Embryonic facial prominence (tissue), 1 donor: Measurements from ENCODE around the gene KDSR.
A peak's percentile ranks its signal among the peaks of the same experiment; 100 is the strongest.

ENCODE experiments used
- DNase-seq: peaks from one replicate; pipeline ENCODE4 v3.0.0-alpha.2; 2016; ENCODE audit errors: extremely low spot score

Gene KDSR, protein sequence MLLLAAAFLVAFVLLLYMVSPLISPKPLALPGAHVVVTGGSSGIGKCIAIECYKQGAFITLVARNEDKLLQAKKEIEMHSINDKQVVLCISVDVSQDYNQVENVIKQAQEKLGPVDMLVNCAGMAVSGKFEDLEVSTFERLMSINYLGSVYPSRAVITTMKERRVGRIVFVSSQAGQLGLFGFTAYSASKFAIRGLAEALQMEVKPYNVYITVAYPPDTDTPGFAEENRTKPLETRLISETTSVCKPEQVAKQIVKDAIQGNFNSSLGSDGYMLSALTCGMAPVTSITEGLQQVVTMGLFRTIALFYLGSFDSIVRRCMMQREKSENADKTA

DNA sequence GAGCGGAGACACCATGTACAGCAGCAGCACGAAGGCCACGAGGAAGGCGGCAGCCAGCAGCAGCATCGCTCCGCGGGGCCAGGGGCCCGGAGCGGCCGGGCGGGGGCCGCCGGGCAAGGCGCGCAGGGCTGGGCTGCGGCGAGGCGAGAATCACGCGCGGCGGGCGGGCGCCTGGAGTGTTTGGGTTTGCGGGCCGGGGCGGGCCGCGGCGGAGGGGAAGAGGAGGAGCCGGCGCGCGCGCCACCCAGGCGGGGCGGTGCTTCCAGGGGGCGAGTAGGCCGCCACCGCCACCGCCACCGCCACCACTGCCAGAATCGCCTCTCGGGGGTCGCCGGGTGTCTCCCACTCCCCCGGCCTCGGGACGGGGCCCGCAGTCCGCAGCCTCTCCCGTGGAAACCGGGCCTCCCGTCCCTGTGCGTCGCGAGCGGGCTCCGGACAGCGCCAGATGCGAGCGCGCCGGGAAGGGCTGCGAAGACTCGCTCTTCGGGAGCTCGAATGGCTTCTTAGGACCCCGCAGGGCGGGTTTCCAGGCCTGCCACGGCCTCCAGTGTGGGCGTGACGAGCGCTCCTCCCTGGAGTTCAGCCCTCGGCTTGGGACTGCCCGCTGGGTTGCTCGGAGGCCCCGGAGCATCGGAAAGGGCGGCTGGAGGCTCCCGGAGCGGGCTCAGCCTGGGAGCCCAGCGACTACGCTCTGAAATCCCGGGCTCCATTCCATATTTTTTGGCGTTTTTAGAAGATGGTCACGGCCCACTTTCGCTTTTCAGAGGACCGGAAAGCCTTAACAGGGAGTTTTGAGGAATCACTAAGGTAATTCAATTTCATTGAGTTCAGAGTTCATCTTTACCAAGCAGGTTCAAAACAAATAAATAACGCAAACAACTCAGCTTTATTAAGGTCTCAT lies at the start of gene KDSR:
KDSR (minus strand) TSS at position 154 of the 901 bp plus-strand sequence; CDS start at position 66, 88 bp downstream.
- peak; percentile 93 for DNase-seq

DNA sequence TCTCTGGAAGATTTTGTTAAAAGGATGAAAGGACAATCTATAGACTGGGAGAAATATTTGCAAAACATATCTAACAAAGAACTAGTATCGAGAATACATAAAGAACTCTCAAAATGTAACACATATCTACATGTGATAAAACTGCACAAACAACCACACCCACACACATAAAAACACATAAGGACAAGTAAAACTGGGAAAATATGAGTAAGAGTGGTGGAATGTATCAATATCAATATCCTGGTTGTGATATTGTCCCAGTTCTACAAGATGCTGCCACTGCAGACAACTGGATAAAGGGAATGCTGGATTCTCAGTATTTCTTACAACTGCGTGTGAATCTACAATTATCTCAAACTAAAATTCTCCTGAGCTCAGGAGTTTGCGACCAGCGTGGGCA lies 45.9 kb upstream of the KDSR start:
- DNase-seq: no peak

DNA sequence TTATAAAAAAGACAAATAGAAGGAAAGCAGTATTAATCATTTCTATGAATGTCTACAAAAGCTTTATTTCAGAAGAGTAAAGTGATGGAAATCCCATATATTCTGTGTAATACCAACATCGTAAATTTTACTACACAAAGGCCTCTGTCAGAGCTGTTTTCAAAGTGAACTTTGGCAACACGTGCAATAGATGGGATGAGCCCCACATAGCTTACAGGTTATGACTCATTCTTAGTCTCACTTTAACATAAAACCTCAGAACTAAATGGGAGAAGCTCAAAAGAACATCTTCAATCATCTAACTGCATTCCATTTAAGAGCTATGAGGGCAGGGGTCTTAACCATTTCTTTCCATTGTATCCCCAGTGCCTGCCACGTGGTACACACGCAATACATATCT lies 43.8 kb upstream of the KDSR start:
- DNase-seq: no peak

DNA sequence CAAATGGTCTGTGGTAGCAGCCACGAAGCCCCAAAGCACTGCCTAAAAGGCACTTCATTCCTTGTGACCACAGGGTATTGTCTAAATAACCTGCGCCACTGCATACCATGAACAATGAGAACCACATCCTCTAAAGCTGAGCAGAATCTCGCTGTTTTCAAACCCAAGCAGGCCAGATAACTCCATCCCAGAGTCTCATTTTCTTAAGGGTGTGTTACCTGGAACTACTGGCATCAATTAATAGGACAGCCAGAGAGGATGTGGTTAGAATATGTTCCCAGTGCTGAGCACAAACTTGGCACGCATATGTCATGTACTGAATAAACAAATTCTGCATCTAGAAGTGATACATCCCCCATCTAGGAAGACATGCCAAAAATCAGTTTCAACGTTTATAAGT lies 42.3 kb upstream of the KDSR start:
- DNase-seq: no peak

DNA sequence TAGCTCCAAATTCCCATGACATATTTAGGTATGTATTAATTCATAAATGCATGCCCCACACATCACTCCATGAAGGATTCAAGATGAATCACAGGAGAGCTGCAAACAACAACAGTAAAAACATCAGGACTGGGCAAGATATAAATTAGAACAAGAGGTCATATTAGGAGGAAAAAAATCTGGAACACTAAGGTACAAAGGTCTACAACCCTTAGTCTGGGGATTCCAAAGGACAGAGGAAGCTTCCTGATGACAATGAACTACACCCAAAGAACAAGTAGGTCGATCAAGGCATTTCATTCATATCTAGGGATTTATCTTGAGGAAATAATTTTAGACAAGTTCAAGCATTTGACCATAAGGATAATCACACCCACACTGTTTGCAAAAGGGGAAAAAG lies 40.7 kb upstream of the KDSR start:
- DNase-seq: no peak

DNA sequence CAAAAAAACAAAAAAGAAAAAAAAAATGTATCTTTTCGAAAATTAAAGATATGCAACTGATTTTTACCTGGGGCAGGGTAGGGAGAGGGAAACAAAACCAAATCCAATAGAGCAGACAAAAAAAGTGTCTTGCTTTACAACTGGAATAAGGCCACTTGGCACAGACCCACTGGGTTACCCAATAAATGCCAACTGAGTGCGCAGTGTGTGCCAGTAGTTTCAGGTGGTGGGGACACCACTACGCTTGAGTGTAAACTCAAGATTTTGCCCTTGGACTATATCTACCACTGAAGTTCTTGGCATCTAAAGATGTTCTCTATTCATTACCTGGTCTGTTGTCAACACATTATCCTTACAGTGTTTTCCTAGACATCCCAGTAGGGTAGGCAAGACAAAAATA lies 39.0 kb upstream of the KDSR start:
- no peak for DNase-seq

DNA sequence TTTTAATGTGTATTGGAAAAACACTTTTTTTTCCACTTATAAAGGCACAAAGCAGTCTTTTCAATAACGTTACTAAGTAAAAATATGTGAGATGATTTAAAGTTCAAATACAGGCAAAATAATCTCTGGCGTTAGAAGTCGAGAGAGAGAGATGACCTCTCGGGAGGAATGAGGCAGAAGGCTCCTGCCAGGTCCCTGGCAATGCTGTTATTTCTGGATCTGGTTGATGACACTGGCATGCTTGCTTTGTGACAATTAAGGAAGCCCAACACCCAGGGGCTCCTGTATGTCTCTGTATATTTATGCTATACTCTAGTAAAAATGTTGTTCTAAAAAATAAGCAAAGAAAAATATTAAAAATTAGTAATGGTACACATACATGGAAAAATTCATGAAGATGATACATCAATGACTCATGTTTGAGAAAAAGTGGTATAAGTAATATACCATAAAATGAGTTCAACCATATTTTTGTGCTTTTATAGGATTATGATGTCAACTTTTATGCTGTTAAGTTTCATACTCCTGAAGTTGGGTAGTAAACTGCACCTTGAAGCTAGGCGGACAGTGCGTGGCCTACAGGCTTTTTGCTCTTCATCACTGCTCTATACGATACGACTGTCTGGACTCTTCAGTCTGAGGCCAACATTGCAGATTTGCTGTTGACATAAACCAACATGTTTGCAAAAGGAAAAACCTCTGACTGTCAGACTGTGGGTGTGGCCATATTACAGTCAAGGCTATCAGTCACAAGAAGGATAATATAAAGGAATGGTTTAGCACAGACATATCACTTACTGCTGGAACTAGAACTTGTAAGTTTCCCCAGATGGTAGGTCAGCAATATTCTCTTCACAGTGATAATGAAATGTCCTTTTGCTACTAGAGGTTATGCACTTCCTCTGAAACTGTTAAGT lies 35.5 kb upstream of the KDSR start:
- DNase-seq: no peak

DNA sequence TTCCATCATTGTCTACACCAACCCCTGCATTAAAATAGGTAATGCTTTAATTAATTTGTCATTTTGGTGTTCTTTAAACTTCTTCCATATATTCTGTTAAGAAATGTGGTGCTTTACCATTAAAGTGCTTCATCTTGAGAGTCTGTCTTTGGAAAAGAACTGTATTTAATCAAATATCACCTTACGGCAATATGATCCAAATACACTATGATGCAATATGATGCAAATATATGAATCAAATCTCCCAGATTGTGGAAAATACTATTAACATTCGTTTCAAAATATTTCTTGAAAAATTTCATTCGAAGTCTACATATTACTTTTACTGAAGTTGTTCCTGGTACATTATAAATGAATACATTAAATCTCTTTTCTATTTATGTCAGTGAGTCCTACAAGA lies 32.3 kb upstream of the KDSR start:
- no peak for DNase-seq

DNA sequence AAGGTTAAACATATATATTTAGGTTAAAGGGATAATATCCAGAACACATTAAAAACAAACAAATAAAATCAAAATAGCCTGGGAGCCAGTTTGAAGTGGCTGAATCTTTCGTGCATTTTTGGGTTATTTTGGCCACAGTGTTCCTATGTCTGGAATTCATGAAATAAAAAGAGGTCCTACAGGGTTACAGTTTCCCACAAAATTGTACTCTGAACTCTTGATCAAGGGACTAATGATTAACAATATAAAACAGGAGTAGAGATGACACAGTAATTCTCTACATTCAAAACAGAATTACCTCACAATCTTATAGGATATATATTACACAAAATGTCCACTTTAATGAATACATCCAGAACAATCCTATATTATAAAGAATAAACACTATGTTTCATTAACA lies 30.3 kb upstream of the KDSR start:
- DNase-seq: no peak

DNA sequence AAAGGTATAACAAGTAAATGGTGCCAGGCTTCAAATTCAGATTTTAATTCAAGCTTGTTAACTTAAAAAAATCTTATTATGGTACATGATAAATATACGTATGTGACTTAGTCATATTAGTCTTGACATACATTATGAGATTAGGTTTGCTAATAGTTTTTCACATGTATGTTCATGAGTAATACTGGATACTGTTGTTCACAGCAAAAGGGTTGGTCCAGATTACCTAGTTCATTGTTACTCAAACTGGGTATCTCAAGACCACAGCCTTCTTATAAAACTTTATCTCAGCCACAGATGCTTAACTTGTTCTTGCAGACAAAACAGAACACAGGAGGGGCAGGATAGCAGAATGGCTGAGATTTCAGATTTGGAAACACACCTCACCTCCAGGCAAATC lies 28.5 kb upstream of the KDSR start:
- no peak for DNase-seq

DNA sequence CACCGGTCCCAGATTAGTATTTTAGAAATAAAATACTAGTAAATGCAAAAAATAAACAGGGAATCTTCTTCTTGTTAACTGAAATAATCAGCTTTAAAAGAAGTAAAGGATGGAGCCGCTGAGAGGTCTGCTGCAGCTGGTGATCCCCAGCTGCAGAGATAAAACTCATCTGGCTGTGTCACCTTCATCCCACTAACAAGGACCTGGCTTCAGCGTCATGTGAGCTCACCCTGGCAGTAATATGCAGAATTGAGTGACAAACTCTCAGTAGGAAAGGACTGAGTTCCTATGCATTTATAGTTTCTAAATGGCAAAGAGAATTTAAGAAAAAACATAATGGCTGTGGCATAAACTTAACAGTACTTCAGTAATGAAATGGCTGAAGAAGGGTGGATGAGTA lies 27.9 kb upstream of the KDSR start:
- DNase-seq: no peak

DNA sequence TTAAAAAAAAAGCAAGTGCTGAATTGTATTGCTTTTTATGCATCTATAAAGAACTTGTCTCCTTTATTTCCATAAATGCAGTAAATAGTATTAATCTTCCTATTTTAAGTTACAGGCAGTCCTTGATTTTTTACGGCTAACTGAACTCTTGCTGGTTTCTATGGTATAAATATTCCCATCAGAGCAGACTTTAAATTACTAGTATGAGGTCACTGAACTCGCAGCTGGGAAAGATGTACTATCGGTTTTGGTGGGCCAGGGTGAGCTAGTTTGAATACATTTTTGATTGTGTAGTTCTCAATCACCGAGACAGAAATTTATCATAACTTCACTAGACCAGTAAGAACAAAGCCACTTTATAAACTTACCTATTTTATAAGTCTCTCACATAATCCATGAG lies 20.9 kb upstream of the KDSR start:
- no peak for DNase-seq

DNA sequence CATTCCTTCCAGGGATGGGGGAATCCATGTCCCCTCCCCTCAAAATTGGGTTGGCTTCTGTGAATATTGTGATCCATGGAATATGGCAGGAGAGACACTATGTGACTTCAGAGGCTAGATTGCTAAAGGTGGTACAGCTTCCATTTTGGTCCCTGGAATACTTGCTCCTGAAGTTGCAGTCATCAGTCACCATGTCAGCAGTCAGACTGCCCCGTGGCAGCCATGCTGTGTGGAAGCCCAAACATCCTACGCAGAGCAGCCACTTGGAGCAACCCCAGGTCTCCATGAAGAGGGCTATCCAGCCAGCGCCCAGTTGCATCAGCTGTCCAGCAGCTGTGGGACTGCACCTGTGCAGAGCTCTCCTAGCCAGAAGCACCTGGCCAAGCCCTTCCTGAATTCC lies 15.8 kb upstream of the KDSR start:
- DNase-seq: no peak

DNA sequence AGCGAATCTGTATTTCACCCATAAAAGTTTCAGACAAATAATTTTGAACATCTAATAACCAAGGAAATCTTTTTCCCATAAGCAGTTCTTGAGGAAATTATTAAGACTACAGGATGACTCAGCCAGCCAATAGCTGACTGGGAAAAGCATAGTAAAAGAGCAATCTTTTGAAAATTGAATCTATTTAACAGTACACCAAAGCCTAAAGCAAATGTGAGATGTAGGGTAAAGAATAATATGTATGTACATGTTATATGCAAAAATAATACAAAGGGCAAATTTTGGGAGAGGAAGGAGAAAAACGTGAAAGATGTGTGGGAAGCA lies 12.6 kb upstream of the KDSR start:
- DNase-seq: no peak

DNA sequence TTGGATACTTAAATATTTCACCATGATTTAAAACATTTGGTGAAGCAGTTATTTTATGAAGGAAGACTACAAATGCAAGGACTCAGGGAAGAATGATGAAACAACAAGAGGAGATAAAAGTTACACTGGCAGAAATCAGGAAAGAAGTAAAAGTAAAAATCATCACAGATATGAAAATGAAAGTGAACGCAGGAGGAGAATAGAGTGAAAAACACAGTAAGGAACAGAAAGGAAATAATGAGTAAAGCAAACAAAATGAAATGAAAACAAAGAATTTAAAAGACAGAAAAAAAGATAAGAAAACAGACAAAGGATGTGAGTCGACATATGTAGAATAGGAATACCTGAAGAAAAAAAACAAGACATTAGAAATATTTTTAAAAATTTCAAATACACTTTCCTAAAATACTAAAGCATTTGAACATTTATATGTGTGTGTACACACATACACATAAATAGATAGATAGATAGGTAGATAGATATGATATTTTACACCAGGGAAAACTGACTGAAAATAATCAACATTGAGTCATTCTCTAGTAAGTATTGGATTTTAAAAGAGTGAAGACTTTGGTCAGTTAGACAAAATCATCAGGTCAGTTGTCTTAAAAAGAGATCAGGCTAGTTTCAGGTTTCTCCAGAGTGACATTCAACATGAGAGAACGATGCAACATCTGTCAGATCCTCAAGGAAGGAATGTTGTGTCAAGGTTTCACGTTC lies 12.1 kb upstream of the KDSR start:
- DNase-seq: no peak

DNA sequence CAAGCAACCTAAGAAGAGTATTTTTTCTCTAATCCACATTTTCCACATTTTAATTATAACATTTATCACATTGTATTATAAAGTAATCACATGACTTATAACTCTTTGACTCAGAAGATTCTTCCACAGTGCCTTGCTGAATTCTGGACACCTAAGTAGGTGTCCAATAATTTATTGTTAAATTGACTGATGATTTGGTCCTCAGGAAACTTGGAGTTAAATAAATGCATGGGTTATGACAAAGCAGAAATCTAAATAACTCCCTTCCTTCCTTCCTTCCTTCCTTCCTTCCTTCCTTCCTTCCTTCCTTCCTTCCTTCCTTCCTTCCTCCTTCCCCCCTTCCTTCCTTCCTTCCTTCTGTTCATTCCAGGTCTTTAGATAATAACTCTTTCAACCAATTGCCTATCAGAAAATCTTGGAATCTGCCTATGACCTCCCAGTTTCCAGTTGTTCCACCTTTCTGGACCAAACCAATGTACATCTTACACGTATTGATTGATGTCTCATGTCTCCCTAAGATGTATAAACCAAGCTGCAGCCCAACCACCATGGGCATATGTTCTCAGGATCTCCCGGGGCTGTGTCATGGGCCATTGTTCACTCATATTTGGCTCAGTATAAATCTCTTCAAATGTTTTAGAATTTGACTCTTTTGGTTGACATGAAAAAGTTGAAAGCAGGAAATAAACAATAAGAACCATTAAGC lies 10.4 kb upstream of the KDSR start:
- no peak for DNase-seq

DNA sequence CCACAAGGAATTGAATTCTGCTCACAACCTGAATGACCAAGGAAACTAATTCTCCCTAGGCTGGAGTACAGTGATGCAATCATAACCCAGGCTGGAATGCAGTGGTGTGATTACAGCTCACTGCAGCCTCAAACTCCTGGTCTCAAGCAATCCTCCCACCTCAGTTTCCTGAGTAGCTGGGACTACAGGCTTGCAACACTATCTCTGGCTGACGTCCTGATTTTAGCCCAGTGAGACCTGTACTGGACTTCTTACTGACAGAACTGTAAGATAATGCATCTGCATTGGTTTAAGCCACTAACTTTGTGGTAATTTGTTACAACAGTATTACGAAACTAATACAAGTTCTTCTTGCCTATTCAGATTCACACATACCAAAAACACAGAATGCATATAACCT lies 9.5 kb upstream of the KDSR start:
- DNase-seq: no peak

DNA sequence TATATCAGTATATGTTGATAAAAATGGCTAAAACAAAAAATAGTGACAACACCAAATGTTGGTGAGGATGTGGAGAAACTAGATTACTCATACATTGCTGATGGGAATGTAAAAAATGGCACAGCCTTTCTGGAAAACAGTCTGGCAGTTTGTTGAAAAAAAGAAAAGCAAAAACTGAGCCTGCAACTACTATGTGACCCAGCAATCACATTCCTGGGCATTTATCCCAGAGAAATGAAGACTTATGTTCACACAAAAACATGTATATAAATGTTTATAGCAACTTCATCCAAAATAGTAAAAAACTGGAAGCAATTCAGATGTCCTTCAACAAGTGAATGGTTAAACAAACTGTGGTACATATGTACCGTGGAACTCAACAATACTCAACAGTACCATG lies 7.5 kb upstream of the KDSR start:
- no peak for DNase-seq

DNA sequence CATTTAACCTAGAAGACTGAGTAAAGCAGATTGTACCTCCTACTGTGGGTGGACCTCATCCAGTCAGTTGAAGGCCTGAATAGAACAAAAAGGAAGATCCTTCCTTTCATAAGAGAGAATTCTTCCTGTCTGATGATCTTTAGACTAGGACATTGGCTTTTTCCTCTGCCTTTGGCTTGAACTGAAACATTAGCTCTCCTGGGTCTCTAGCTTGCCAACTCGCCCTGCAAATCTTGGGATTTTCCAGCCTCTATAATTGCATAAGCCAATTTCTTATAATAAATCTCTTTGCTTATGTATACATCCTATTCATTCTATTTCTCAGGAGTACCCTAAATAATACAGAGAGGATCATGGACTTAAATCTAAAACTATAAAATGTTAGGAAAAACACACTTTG lies 6.2 kb upstream of the KDSR start:
- DNase-seq: no peak

DNA sequence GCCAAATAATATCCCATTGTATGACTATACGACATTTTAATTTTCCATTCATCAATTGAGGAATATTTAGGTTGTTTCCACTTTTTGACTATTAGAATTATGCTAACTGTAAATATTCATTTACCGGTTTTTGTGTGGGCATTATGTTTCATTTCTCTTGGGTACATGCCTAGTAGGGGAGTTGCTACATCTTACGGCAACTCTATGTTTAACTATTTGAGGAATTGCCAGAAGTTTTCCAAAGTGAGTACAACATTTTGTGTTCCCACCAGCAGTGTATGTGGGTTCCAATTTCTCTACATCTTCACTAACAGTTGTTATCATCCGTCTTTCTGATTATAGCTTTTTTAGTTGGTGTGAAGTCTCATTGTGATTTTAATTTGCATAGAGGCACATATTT lies 1.6 kb upstream of the KDSR start:
- DNase-seq: no peak
